Measurements from ENCODE around the gene CPSF2.

DNA sequence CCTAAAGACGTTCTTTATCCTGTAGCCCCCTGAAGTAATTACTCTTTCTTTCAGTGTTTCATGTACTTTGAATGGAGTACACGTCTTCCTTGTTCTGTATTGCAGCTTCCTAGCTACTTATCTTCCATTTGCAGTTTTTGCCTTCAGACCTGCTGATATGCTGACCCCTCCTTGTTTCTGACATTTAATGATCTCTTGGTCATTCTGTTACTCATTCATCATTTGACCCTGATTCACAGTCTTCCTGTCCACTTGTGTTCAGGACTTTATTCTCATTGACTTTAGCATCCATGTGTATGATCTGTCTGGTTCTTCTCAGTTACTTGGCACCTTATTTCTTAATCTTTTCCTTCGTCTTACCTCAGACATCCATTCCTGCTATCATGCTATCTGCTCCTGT lies 22.2 kb downstream of the CPSF2 start:
- no peak for TF ChIP-seq POLR2A (IDR thresholded peaks at IDR 0.05)
- TF ChIP-seq CTCF (IDR thresholded peaks at IDR 0.05): no peak
- no peak for TF ChIP-seq EP300 (IDR thresholded peaks at IDR 0.05)
